ENCODE results near the gene CDKN2B-AS1.

GRCh38 chr9:21989440-21990189 lies 5.0 kb upstream of the CDKN2B-AS1 start:
- TF ChIP-seq CTCF (IDR thresholded peaks at IDR 0.05) (no peak), POLR2A (IDR thresholded peaks at IDR 0.05) (no peak), POLR2AphosphoS5 (IDR thresholded peaks at IDR 0.05) (no peak)
